KMS-11 (cell line): ENCODE data around the gene ARHGEF7.

ENCODE experiments used
- H2AFZ ChIP-seq: fragments of 200-600 bp; sonication (generic); 2 replicates; pipeline ENCODE4 v1.6.1; 2016; ENCODE audit warnings: antibody characterized with exemption, mixed run types, low read depth
- H3K27ac ChIP-seq: fragments of 200-600 bp; sonication (generic); 2 replicates; pipeline ENCODE4 v1.6.1; 2016; ENCODE audit warnings: mild to moderate bottlenecking, mixed run types
- H3K27me3 ChIP-seq: fragments of 200-600 bp; sonication (generic); 2 replicates; pipeline ENCODE4 v1.6.1; 2017; ENCODE audit warnings: mild to moderate bottlenecking, low read depth, mixed run types, moderate library complexity; ENCODE audit not compliant: insufficient read depth
- H3K36me3 ChIP-seq: fragments of 200-600 bp; sonication (generic); 2 replicates; pipeline ENCODE4 v1.6.1; 2017; ENCODE audit warnings: mild to moderate bottlenecking, mixed run types; ENCODE audit not compliant: insufficient read depth
- H3K4me1 ChIP-seq: fragments of 200-600 bp; sonication (generic); 2 replicates; pipeline ENCODE4 v1.6.1; 2016; ENCODE audit warnings: mild to moderate bottlenecking, low read depth, mixed run types; ENCODE audit not compliant: poor library complexity, severe bottlenecking
- H3K4me2 ChIP-seq: fragments of 200-600 bp; sonication (generic); 2 replicates; pipeline ENCODE4 v1.7.0; 2016; ENCODE audit warnings: mild to moderate bottlenecking, mixed run types
- H3K4me3 ChIP-seq: fragments of 200-600 bp; sonication (generic); IDR thresholded peaks from 2 replicates; pipeline ENCODE4 v1.6.1; 2017; ENCODE audit warnings: low read depth, low read length, mixed read lengths; ENCODE audit not compliant: insufficient read depth
- H3K79me2 ChIP-seq: fragments of 200-600 bp; sonication (generic); 2 replicates; pipeline ENCODE4 v1.6.1; 2016; ENCODE audit warnings: low read depth, mixed run types; ENCODE audit not compliant: insufficient read depth
- H3K9ac ChIP-seq: fragments of 200-600 bp; sonication (generic); 2 replicates; pipeline ENCODE4 v1.6.1; 2016; ENCODE audit warnings: mild to moderate bottlenecking, mixed run types
- H4K20me1 ChIP-seq: fragments of 200-600 bp; sonication (generic); 2 replicates; pipeline ENCODE4 v1.6.1; 2016; ENCODE audit warnings: mild to moderate bottlenecking, mixed run types; ENCODE audit not compliant: insufficient read depth
- TF ChIP-seq, protein P1 (sequence below): fragments of 200-600 bp; sonication (generic); conservative IDR thresholded peaks from 2 replicates; pipeline ENCODE4 v1.6.1; 2017; ENCODE audit warnings: low read depth, mild to moderate bottlenecking, antibody characterized with exemption, low read length, moderate library complexity, mixed read lengths

Gene ARHGEF7

DNA sequence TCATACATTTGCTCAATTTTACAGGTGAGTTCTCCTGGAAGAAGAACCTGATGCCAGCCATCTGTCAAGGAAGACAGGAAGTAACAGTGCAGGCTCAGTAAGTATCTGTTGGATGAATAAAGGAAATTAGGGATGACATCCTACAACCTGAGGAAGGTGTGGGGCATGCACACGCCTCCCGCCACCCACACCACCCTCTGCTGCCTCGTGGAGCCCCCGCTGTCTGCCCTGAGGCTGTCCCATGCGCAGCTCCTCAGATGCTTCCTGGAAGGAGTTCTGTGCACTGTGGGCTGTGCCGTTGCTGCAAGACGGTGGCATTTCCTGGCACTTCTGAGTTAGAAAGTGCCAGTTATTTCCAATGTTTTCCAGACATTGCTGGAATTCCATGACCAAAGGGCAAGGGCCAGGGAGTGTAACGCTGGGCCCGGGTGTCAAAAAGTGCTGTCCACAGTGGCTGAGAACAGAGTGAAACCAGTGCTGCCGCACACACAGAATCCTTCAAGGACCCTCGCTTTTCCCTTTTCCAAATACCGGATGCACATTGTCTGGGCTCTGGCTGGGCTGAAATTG, 201.1 kb downstream of the ARHGEF7 start:
- TF ChIP-seq, protein P1, sequence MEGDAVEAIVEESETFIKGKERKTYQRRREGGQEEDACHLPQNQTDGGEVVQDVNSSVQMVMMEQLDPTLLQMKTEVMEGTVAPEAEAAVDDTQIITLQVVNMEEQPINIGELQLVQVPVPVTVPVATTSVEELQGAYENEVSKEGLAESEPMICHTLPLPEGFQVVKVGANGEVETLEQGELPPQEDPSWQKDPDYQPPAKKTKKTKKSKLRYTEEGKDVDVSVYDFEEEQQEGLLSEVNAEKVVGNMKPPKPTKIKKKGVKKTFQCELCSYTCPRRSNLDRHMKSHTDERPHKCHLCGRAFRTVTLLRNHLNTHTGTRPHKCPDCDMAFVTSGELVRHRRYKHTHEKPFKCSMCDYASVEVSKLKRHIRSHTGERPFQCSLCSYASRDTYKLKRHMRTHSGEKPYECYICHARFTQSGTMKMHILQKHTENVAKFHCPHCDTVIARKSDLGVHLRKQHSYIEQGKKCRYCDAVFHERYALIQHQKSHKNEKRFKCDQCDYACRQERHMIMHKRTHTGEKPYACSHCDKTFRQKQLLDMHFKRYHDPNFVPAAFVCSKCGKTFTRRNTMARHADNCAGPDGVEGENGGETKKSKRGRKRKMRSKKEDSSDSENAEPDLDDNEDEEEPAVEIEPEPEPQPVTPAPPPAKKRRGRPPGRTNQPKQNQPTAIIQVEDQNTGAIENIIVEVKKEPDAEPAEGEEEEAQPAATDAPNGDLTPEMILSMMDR: no peak
- no peaks in the 10 kb centered on the region for H4K20me1 ChIP-seq

DNA sequence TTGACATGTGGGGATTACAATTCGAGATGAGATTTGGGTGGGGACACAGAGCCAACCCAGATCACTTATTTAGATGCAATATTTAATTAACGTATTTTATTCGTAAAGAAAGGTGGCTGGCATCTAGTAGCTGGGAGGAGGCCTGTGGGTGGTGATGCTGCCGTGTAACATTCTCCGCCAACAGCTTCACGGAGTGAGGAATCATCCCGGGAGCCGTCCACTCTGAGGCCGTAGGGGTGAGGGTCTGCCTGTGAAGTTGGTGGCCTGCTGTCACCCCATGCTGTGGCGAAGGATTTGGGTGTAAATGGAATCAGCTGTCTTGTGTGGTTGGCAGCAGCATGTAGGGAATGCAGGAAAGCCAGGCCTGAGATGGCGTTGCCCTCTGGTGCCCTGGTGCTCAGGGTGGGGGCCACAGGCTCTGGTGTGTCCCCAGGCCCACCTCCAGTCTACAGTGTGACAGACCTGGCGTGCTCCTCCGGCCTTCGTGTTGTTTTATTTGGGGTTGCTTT, 202.0 kb downstream of the ARHGEF7 start:
- Histone ChIP-seq H3K4me2 (no peak overlapping the region), H3K27me3 (no peaks in the 10 kb centered on the region), H3K9ac (no peak overlapping the region), H4K20me1 (no peaks in the 10 kb centered on the region), H2AFZ (no peak overlapping the region), H3K27ac (no peak overlapping the region), H3K36me3 (no peaks in the 10 kb centered on the region), H3K79me2 (no peaks in the 10 kb centered on the region), H3K4me3 (no peak overlapping the region), H3K4me1 (no peaks in the 10 kb centered on the region)
- TF ChIP-seq, protein P1: no peak

More for the DNA sequence above, 201.1 kb downstream of the ARHGEF7 start:
- H3K27ac ChIP-seq: no peak overlapping the region
- no peak overlapping the region for H3K4me2 ChIP-seq
- H3K4me1 ChIP-seq: no peaks in the 10 kb centered on the region
- no peak overlapping the region for H2AFZ ChIP-seq
- H3K9ac ChIP-seq: no peak overlapping the region
- no peaks in the 10 kb centered on the region for H3K36me3 ChIP-seq
- H3K79me2 ChIP-seq: no peaks in the 10 kb centered on the region
- H3K27me3 ChIP-seq: no peaks in the 10 kb centered on the region
- no peak overlapping the region for H3K4me3 ChIP-seq

DNA sequence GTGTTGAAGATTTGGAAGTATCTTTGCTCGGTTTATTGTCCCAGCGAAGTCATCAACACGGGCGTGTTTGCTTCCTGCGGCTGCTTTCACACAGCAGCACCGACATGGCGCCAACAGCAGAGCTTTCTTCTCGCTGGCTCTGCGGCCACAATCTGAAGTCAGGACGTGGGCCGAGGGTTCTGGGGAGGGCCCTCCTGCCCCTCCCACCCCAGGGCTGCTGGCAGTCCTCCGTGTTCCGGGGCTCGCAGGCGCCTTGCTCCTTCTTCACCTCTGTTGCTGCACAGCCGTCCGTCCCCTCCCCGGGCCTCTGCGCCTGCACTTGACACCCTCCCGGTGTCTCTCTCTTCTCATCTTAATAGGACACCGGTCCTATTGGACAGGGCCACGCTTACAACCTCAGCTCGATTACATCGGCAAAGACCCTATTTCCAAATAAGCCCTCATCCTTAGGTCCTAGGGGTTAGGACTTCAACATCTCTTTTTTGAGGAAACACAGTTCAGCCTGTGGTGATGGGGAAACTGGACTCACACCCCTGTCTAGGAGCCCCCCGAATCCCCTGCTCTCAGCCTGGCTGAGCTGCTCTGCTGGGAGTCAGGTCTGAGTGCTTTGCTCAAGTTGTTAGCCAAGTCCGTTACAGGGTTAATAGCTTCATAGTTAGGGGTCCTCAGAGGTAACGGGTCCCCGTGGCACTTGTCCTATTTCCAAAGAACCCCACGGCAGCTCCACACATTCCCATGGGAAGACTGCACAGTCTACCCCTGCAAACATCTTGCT, 202.6 kb downstream of the ARHGEF7 start:
- H4K20me1 ChIP-seq: no peaks in the 10 kb centered on the region
- no peak overlapping the region for H3K9ac ChIP-seq
- no peak overlapping the region for H3K4me3 ChIP-seq
- H3K4me2 ChIP-seq: no peak overlapping the region
- TF ChIP-seq, protein P1: no peak
- H3K79me2 ChIP-seq: no peaks in the 10 kb centered on the region
- H3K4me1 ChIP-seq: no peaks in the 10 kb centered on the region
- no peaks in the 10 kb centered on the region for H3K36me3 ChIP-seq
- H3K27me3 ChIP-seq: no peaks in the 10 kb centered on the region
- no peak overlapping the region for H3K27ac ChIP-seq
- no peak overlapping the region for H2AFZ ChIP-seq

DNA sequence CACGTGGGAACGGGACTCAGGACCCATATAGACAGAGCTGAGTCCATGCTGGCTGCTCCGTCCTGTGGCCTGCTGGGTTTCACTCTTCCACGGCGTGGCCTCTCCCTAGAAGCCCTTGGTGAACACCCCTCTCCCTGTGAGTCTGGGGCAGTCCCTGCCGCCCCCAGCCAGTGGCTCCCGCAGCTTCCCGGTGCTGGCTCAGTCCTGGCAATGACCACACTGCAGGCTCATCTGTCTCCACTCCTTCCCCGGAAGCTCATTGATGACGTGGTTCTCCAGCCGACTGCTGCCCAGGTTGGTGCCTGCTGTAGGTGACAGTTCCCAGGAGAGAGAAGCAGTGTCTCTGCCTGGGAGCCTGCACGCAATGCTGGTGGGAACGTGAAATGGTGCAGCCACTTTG, 203.3 kb downstream of the ARHGEF7 start:
- Histone ChIP-seq H3K9ac (no peak overlapping the region), H3K4me2 (no peak overlapping the region), H3K27ac (no peak overlapping the region), H3K4me1 (no peaks in the 10 kb centered on the region), H4K20me1 (no peaks in the 10 kb centered on the region), H3K4me3 (no peak overlapping the region), H3K27me3 (no peaks in the 10 kb centered on the region), H3K79me2 (no peaks in the 10 kb centered on the region), H3K36me3 (no peaks in the 10 kb centered on the region), H2AFZ (no peak overlapping the region)
- TF ChIP-seq, protein P1: no peak
